ENCODE results near the gene CXXC5. TPM values are rescaled to one million over a fixed set of nuclear protein-coding genes. Genes with fewer than 3 reads are reported as not detected.

CXXC5 gene
- total RNA-seq, 1 experiment from 2014 or later: 7.8 TPM

DNA sequence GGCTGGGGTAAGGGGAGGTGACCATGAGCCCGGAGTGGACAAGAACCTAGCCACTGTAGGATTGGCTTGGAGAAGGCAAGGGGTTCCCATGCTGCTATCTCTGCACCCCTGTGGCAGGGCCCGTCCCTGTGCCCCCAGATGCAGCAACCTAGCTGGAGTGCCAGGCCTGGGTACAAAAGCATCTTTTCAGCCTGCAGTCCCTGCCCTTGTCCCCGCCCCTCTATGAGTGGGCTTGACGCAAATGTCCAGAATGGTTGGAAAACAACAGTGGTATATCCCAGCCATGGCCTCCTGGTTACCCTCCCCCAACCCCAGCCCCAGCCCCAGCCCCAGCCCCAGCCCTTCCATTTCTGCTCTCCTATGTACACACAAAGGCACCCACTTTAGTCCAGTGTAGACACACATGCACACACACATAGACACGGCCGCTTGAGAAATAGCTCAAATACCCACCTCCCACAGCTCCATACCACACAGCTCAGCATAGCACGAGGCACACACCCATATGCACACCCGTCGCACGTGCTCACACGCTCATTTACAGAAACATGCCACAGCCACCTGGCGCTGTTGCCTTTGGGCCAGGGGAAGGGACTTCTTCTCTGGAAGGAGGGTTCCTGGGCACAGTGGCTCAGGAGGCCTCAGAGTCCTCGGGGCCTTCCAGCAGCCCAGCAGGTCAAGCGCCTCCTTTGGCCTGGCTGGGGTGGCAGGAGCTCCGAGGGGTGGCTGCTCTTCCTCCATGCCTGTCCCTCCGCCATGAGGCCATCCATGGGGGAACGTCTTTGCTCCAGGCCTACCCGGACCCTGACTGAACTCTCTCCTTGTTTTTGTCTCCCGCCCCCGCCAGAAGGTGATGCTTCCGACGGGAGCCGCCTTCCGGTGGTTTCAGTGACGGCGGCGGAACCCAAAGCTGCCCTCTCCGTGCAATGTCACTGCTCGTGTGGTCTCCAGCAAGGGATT is 34.1 kb downstream of the CXXC5 start:
- no peak overlapping the region for H3K27ac Mint-ChIP-seq (ENCODE audit: low read depth, unreplicated experiment)
- CTCF ChIA-PET: interaction anchor here (0.6 to 1.1 kb wide), 2 partner anchors 16 to 83 kb away, joined by 3 read pairs; no protein-coding TSS in a partner anchor
- BruUV-seq (replicated peaks): no TSS peak
- intact Hi-C loops (cut with micrococcal nuclease): no loop called here
- H3K27me3 Mint-ChIP-seq (ENCODE audit: insufficient read depth, unreplicated experiment): no peaks in the 10 kb centered on the region
- H3K36me3 Mint-ChIP-seq (ENCODE audit: insufficient read depth, unreplicated experiment): peaks cover 24% of the 10 kb centered on the region
- peaks cover 6% of the 10 kb centered on the region for H3K4me1 Mint-ChIP-seq (ENCODE audit: insufficient read depth, unreplicated experiment)
- TF ChIP-seq, protein P1, sequence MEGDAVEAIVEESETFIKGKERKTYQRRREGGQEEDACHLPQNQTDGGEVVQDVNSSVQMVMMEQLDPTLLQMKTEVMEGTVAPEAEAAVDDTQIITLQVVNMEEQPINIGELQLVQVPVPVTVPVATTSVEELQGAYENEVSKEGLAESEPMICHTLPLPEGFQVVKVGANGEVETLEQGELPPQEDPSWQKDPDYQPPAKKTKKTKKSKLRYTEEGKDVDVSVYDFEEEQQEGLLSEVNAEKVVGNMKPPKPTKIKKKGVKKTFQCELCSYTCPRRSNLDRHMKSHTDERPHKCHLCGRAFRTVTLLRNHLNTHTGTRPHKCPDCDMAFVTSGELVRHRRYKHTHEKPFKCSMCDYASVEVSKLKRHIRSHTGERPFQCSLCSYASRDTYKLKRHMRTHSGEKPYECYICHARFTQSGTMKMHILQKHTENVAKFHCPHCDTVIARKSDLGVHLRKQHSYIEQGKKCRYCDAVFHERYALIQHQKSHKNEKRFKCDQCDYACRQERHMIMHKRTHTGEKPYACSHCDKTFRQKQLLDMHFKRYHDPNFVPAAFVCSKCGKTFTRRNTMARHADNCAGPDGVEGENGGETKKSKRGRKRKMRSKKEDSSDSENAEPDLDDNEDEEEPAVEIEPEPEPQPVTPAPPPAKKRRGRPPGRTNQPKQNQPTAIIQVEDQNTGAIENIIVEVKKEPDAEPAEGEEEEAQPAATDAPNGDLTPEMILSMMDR (IDR thresholded peaks at IDR 0.05; ENCODE audit: unreplicated experiment): no peak
- no peak overlapping the region for H3K4me3 Mint-ChIP-seq (ENCODE audit: unreplicated experiment)
- no peak for DNase-seq (ENCODE audit: unreplicated experiment)
- no peaks in the 10 kb centered on the region for H3K9me3 Mint-ChIP-seq (ENCODE audit: unreplicated experiment)
- POLR2A ChIA-PET: no interaction called here

DNA sequence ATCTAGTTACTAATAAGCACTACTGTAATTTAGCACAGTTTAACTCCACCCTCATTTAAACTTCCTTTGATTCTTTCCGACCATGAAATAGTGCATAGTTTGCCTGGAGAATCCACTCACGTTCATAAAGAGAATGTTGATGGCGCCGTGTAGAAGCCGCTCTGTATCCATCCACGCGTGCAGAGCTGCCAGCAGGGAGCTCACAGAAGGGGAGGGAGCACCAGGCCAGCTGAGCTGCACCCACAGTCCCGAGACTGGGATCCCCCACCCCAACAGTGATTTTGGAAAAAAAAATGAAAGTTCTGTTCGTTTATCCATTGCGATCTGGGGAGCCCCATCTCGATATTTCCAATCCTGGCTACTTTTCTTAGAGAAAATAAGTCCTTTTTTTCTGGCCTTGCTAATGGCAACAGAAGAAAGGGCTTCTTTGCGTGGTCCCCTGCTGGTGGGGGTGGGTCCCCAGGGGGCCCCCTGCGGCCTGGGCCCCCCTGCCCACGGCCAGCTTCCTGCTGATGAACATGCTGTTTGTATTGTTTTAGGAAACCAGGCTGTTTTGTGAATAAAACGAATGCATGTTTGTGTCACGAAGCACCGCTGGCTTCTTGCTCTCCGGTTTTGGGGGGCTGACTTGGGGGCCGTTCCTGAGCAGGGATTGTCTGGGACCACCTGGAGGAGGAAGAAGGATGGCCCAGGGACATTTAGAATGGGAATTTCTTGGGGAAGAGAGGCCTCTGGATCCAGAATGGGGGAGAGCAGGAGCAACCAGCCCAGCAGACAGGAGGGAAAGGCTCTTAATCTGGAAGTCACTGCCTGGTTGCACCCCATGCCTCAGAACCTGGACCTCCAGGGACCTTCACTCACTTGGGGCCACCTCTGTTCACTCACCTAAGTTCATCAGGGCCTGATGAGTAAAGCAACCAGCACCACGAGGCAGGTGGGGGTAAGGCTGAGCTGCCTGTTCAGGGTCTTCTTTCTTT is 35.4 kb downstream of the CXXC5 start:
- POLR2A ChIA-PET: interaction anchor here (0.7 kb wide), 1 partner anchor 14 kb away, joined by 4 read pairs; no protein-coding TSS in a partner anchor
- peaks cover 24% of the 10 kb centered on the region for H3K36me3 Mint-ChIP-seq (ENCODE audit: insufficient read depth, unreplicated experiment)
- H3K4me3 Mint-ChIP-seq (ENCODE audit: unreplicated experiment): no peak overlapping the region

DNA sequence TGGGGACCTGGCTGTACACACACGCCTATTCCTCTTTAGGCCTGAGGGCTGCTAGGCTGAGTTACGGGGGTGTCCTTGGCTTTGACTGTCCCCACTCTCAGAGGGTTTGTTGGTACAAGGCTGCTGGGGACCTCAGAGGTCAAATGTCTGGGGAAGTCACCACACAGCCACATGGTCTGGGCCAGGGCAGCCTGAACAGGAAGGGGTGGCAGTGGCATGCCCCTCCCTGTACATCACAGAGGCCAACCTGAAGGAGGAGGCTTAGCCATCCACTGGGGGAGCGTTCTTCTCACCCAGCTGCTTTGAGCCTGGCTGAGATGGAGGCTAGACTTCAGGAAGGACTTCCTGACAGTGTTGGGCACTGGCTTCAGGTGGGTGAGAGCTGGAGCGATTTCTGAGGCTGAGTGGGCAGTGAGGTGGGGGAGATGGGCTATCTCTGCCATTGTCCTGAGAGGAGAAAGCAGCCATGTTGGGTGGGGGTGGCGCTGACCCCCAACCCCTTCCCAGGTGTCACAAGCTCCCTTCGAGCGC is 36.3 kb downstream of the CXXC5 start:
- intact Hi-C loops (cut with micrococcal nuclease): no loop called here
- no peak overlapping the region for H3K27ac Mint-ChIP-seq (ENCODE audit: low read depth, unreplicated experiment)
- no peaks in the 10 kb centered on the region for H3K27me3 Mint-ChIP-seq (ENCODE audit: insufficient read depth, unreplicated experiment)
- TF ChIP-seq, protein P1 (IDR thresholded peaks at IDR 0.05; ENCODE audit: unreplicated experiment): no peak
- ChIA-PET CTCF (interaction anchor here (0.5 to 2.4 kb wide), 3 partner anchors 35 to 62 kb away, joined by 3 to 15 read pairs (median 3); no protein-coding TSS in a partner anchor), POLR2A (interaction anchor here (0.6 kb wide), 1 partner anchor 34 kb away, joined by 3 read pairs; no protein-coding TSS in a partner anchor)
- BruUV-seq (replicated peaks): no TSS peak
- no peaks in the 10 kb centered on the region for H3K9me3 Mint-ChIP-seq (ENCODE audit: unreplicated experiment)
- H3K4me1 Mint-ChIP-seq (ENCODE audit: insufficient read depth, unreplicated experiment): peaks cover 6% of the 10 kb centered on the region
- no peak for DNase-seq (ENCODE audit: unreplicated experiment)
- H3K4me3 Mint-ChIP-seq (ENCODE audit: unreplicated experiment): no peak overlapping the region
- peaks cover 24% of the 10 kb centered on the region for H3K36me3 Mint-ChIP-seq (ENCODE audit: insufficient read depth, unreplicated experiment)

More for the DNA sequence above, 35.4 kb downstream of the CXXC5 start:
- Mint-ChIP-seq H3K9me3 (ENCODE audit: unreplicated experiment) (no peaks in the 10 kb centered on the region), H3K27ac (ENCODE audit: low read depth, unreplicated experiment) (no peak overlapping the region), H3K4me1 (ENCODE audit: insufficient read depth, unreplicated experiment) (peaks cover 6% of the 10 kb centered on the region), H3K27me3 (ENCODE audit: insufficient read depth, unreplicated experiment) (no peaks in the 10 kb centered on the region)
- intact Hi-C loops (cut with micrococcal nuclease): no loop called here
- BruUV-seq (replicated peaks): TSS peak; percentile 67
- CTCF ChIA-PET: interaction anchor here (0.7 to 2.4 kb wide), 2 partner anchors 34 to 51 kb away, joined by 3 to 15 read pairs; no protein-coding TSS in a partner anchor
- TF ChIP-seq, protein P1 (IDR thresholded peaks at IDR 0.05; ENCODE audit: unreplicated experiment): no peak
- DNase-seq (ENCODE audit: unreplicated experiment): no peak
